Upper lobe of left lung (tissue), 6 donors: ENCODE results near the gene CASD1. TPM values are rescaled to one million over a fixed set of nuclear protein-coding genes. Genes with fewer than 3 reads are reported as not detected.

ENCODE experiments used
- ATAC-seq, 2 donors: fragments of 200-7000 bp; cut with Tn5 transposase; one replicate each; pipeline ENCODE4 v1.9.1; 2022; ENCODE audit warnings: mild to moderate bottlenecking in 2 of 2, moderate library complexity in 2 of 2; ENCODE audit not compliant: low FRiP score in 2 of 2
- DNase-seq, 2 donors: peaks; one replicate each; pipeline ENCODE4 v3.0.0-alpha.2; 2019 to 2020
- H3K27ac ChIP-seq, 4 donors: fragments of 200-600 bp; sonication (generic); one replicate each; pipeline ENCODE4 v1.5.1; 2016 to 2019
- H3K27me3 ChIP-seq, 4 donors: fragments of 200-600 bp; sonication (generic); one replicate each; pipeline ENCODE4 v1.5.1; 2017 to 2019
- H3K36me3 ChIP-seq, 4 donors: fragments of 200-600 bp; sonication (generic); one replicate each; pipeline ENCODE4 v1.5.1; 2016 to 2019
- H3K4me1 ChIP-seq, 4 donors: fragments of 200-600 bp; sonication (generic); one replicate each; pipeline ENCODE4 v1.5.1; 2018 to 2019
- H3K4me3 ChIP-seq, 4 donors: fragments of 200-600 bp; sonication (generic); one replicate each; pipeline ENCODE4 v1.5.1; 2017 to 2019; ENCODE audit warnings: mild to moderate bottlenecking in 2 of 4, moderate library complexity in 1 of 4
- H3K9me3 ChIP-seq, 4 donors: fragments of 200-600 bp; sonication (generic); one replicate each; pipeline ENCODE4 v1.5.1; 2018 to 2019
- EP300 ChIP-seq, 4 donors: sonication (generic); formaldehyde crosslinking; IDR thresholded peaks; one replicate each; pipeline ENCODE4 v1.5.1; 2017; ENCODE audit warnings: antibody characterized with exemption in 4 of 4, control low read depth in 2 of 4
- POLR2A ChIP-seq, 4 donors: fragments of 450-650 bp; IDR thresholded peaks; one replicate each; pipeline ENCODE4 v1.5.1; 2016 to 2017; ENCODE audit warnings: antibody characterized with exemption in 4 of 4, mild to moderate bottlenecking in 2 of 4
- POLR2AphosphoS5 ChIP-seq, 2 donors: sonication (generic); formaldehyde crosslinking; IDR thresholded peaks; one replicate each; pipeline ENCODE4 v1.5.1; 2017; ENCODE audit warnings: antibody characterized with exemption in 2 of 2
- WGBS, 2 donors: methylation state at CpG; one replicate each; pipeline ENCODE4 v1.1.5; 2017 to 2018; 5-methylcytosine and 5-hydroxymethylcytosine counted together
- total RNA-seq, 6 donors: library from RNA; depleted of rRNA in 4 of 6; stranded (reverse); fragments of >200 nt in 4 of 6; gene quantifications; one replicate each; pipeline versions ENCODE4 v1.1.0 to v1.2.1, GENCODE V29; 2016 to 2021
- TF ChIP-seq, protein P1 (sequence below), 6 experiments: fragments of 450-650 bp in 4 of 6; fragments of 200-600 bp in 2 of 6; sonication (generic) in 2 of 6; IDR thresholded peaks; one replicate each; pipeline ENCODE4 v1.5.1; 2016 to 2019; ENCODE audit warnings: antibody characterized with exemption in 6 of 6
- donor health status: DM: no; HTN: no; CAD: no; lungs with moderate emphysema.
- donor health status: DM: no; HTN: yes; CAD: no; lungs with severe emphysema.

The CASD1 gene
- total RNA-seq, 6 donors from 2014 or later = 10.1 to 52.9 (median 24.7) TPM

DNA sequence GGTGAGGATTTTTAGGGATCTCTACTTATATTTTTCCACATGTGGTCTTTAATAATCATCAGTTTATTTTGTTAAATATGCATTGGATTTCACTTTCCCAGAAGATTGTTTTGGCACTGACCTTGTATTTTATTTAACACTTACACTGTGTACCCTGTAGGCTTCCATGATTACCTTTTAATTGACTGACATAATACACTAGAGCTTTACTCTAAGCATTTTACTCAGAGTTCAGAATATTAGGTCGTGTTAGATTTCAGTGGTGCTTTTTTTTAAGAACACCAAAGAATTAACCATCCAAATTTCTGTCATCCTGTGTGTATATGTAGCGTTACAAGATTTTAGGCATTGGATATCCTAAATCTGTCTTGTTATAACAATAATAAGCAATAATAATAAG is 23.1 kb downstream of the CASD1 start:
- TF ChIP-seq, protein P1, sequence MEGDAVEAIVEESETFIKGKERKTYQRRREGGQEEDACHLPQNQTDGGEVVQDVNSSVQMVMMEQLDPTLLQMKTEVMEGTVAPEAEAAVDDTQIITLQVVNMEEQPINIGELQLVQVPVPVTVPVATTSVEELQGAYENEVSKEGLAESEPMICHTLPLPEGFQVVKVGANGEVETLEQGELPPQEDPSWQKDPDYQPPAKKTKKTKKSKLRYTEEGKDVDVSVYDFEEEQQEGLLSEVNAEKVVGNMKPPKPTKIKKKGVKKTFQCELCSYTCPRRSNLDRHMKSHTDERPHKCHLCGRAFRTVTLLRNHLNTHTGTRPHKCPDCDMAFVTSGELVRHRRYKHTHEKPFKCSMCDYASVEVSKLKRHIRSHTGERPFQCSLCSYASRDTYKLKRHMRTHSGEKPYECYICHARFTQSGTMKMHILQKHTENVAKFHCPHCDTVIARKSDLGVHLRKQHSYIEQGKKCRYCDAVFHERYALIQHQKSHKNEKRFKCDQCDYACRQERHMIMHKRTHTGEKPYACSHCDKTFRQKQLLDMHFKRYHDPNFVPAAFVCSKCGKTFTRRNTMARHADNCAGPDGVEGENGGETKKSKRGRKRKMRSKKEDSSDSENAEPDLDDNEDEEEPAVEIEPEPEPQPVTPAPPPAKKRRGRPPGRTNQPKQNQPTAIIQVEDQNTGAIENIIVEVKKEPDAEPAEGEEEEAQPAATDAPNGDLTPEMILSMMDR (IDR thresholded peaks at IDR 0.05) = no peak
- TF ChIP-seq EP300 (IDR thresholded peaks at IDR 0.05) (no peak), POLR2AphosphoS5 (IDR thresholded peaks at IDR 0.05) (no peak), POLR2A (IDR thresholded peaks at IDR 0.05) (no peak)
- 79 to 86% methylated on average over 2 of the region's 2 CpGs for WGBS, 2 donors

DNA sequence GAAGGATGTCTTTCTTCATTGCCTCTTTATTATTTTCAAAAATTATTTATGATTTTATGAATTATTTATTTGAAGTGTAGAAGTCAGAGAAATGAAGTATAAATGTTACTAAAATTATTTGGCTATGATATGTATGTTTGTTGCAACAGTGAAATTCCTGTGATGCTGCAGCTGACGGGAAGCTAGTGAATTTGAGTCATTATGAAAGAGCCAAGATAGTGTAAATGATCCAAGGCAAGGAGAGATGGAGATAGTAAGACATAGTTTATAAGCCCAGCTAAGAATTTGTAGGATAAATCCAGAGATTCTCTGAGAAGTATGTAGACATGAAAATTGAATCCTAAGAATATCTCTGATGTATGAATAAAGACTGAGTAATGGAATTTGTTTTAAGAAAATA is 30.8 kb downstream of the CASD1 start:
- Histone ChIP-seq H3K27me3 (no peaks in the 10 kb centered on the region), H3K9me3 (no peaks in the 10 kb centered on the region), H3K4me1 (no peaks in the 10 kb centered on the region), H3K36me3 (peaks cover 0 to 37% (median 11%) of the 10 kb centered on the region in 4 donors), H3K4me3 (no peak overlapping the region), H3K27ac (no peak overlapping the region)
- no peak for TF ChIP-seq POLR2A (IDR thresholded peaks at IDR 0.05)
- no peak for TF ChIP-seq POLR2AphosphoS5 (IDR thresholded peaks at IDR 0.05)
- no peak for TF ChIP-seq EP300 (IDR thresholded peaks at IDR 0.05)
- TF ChIP-seq, protein P1 (IDR thresholded peaks at IDR 0.05) = no peak
- 82% methylated on average over 1 of the region's 1 CpG for WGBS, 2 donors
- no peak for ATAC-seq
- no peak for DNase-seq

More for the DNA sequence above, 23.1 kb downstream of the CASD1 start:
- ATAC-seq (no peak), DNase-seq (no peak)
- Histone ChIP-seq H3K27ac (no peak overlapping the region), H3K4me3 (no peak overlapping the region), H3K36me3 (peaks cover 0 to 55% (median 11%) of the 10 kb centered on the region in 4 donors), H3K4me1 (no peaks in the 10 kb centered on the region), H3K27me3 (no peaks in the 10 kb centered on the region), H3K9me3 (no peaks in the 10 kb centered on the region)

DNA sequence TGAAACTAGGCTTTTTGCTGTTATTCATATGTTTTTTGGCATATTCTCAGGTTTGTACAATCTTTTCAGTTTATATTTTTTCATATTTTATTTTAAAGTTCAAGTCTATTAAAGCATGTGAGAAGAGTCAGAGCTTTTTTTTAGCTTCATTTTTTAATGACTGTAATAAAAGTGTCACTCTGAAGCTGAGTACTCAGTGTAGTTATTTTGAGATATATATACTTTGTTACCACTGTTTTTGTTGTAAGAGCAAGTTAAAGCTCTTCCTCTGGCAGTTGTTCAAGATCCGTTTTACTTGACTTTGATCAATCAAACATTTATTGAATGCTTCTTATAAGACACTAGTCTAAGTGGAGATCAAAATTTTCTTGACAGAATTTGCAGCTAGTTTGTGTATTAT is 37.5 kb downstream of the CASD1 start:
- Histone ChIP-seq H3K27ac (no peak overlapping the region), H3K9me3 (no peaks in the 10 kb centered on the region), H3K4me1 (no peaks in the 10 kb centered on the region), H3K36me3 (peaks cover 0 to 13% (median 0%) of the 10 kb centered on the region in 4 donors), H3K27me3 (no peaks in the 10 kb centered on the region), H3K4me3 (no peak overlapping the region)
- ATAC-seq (no peak), DNase-seq (no peak)
- no peak for TF ChIP-seq POLR2AphosphoS5 (IDR thresholded peaks at IDR 0.05)
- TF ChIP-seq, protein P1 (IDR thresholded peaks at IDR 0.05) = no peak
- TF ChIP-seq POLR2A (IDR thresholded peaks at IDR 0.05) = no peak
- no peak for TF ChIP-seq EP300 (IDR thresholded peaks at IDR 0.05)
- WGBS, 2 donors = 51 to 58% methylated on average over 1 of the region's 1 CpG

DNA sequence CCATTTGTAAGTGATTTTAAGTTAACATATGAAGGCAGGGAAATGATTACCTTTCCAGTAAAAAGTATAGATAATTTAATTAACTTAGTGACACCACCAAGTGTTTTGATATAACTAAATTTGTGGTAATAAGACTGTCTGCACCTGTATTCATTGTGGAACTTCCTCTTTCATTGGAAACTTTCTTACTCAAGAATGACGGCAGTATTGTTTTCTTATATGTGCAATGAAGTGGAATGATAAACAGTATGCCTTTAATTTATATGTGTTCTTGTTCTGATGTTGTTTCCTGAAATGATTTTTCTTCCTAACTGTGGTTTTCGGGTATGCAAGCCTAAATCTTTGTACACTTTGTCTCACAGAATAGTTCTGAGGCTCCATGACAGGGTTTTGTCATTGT is 46.4 kb downstream of the CASD1 start:
- no peaks in the 10 kb centered on the region for H3K9me3 ChIP-seq
- no peaks in the 10 kb centered on the region for H3K27me3 ChIP-seq
- no peak for ATAC-seq
- H3K36me3 ChIP-seq = peaks cover 0 to 39% (median 3%) of the 10 kb centered on the region in 4 donors
- WGBS, 2 donors = 71 to 73% methylated on average over 2 of the region's 2 CpGs
- H3K4me1 ChIP-seq = no peaks in the 10 kb centered on the region
- DNase-seq = no peak
- H3K4me3 ChIP-seq = no peak overlapping the region
- no peak overlapping the region for H3K27ac ChIP-seq
- TF ChIP-seq POLR2AphosphoS5 (IDR thresholded peaks at IDR 0.05) = no peak
- TF ChIP-seq POLR2A (IDR thresholded peaks at IDR 0.05) = no peak
- TF ChIP-seq, protein P1 (IDR thresholded peaks at IDR 0.05) = no peak
- no peak for TF ChIP-seq EP300 (IDR thresholded peaks at IDR 0.05)

DNA sequence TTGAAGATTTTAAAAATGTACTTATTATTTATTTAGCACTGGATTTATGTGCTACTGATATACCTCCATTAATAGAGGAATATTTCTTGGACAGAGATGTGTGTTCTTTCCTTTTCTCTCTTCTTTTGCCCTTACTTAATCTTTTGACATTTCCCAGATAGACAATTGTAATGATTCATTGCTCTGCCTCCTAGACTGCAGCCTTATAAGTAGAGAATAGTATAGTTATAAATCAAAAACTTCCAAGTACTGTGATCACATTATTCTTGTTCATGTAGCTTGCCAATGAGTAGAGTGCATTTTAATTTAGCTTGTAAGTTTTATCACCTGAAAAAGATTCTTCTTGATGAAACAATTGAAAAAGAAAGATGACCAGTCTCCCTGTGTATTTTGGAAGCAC is 47.6 kb downstream of the CASD1 start:
- no peak for DNase-seq
- H3K4me1 ChIP-seq = no peaks in the 10 kb centered on the region
- H3K27ac ChIP-seq = no peak overlapping the region
- no peaks in the 10 kb centered on the region for H3K9me3 ChIP-seq
- H3K4me3 ChIP-seq = no peak overlapping the region
- TF ChIP-seq POLR2A (IDR thresholded peaks at IDR 0.05) (no peak), EP300 (IDR thresholded peaks at IDR 0.05) (no peak), POLR2AphosphoS5 (IDR thresholded peaks at IDR 0.05) (no peak)
- TF ChIP-seq, protein P1 (IDR thresholded peaks at IDR 0.05) = no peak
- peaks cover 0 to 31% (median 3%) of the 10 kb centered on the region in 4 donors for H3K36me3 ChIP-seq
- H3K27me3 ChIP-seq = no peaks in the 10 kb centered on the region
- ATAC-seq = no peak
